Stomach smooth muscle (tissue), 2 donors: ENCODE results near the gene MOB3A.

ENCODE experiments used
- H3K27ac ChIP-seq: one replicate; pipeline ENCODE4 v1.7.0; 2013; ENCODE audit warnings: mild to moderate bottlenecking, low read length, inconsistent platforms
- H3K27me3 ChIP-seq, 2 donors: one replicate each; pipeline ENCODE4 v1.7.0; 2013; ENCODE audit warnings: low read length in 2 of 2; ENCODE audit not compliant: insufficient read depth in 2 of 2, control insufficient read depth in 1 of 2
- H3K36me3 ChIP-seq, 2 donors: one replicate each; pipeline ENCODE4 v1.7.0; 2013; ENCODE audit warnings: low read length in 2 of 2; ENCODE audit not compliant: control insufficient read depth in 2 of 2, insufficient read depth in 2 of 2
- H3K4me1 ChIP-seq: one replicate; pipeline ENCODE4 v1.7.0; 2013; ENCODE audit warnings: low read length; ENCODE audit not compliant: control insufficient read depth, insufficient read depth
- H3K4me3 ChIP-seq, 2 donors: one replicate each; pipeline ENCODE4 v1.7.0; 2013; ENCODE audit warnings: low read length in 2 of 2
- H3K9ac ChIP-seq, 2 donors: one replicate each; pipeline ENCODE4 v1.7.0; 2013; ENCODE audit warnings: low read length in 2 of 2, mild to moderate bottlenecking in 1 of 2
- H3K9me3 ChIP-seq, 2 donors: one replicate each; pipeline ENCODE4 v1.7.0; 2013; ENCODE audit warnings: low read length in 2 of 2; ENCODE audit not compliant: control insufficient read depth in 2 of 2
- donor health status: healthy.
- donor health status: Pancreatic carcinoma.

MOB3A gene

DNA sequence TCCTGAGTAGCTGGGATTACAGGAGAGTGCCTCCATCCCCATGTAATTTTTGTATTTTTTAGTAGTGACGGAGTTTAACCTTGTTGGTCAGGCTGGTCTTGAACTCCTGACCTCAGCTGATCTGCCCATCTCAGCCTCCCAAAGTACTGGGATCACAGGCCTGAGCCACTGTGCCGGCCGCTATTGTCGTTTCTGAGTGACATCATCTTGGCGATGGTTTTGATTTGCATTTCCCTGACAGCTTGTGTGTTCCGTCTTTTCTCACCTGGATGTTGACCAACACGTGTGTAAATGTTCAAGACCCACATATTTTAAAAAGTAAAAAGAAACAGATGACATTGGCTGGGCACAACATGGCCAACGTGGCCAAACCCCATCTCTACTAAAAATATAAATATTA, 32.3 kb downstream of the MOB3A start:
- Histone ChIP-seq H3K27me3 (no peaks in the 10 kb centered on the region), H3K9ac (no peak overlapping the region), H3K27ac (no peak overlapping the region), H3K9me3 (no peaks in the 10 kb centered on the region), H3K36me3 (no peaks in the 10 kb centered on the region), H3K4me1 (peaks cover 35% of the 10 kb centered on the region), H3K4me3 (no peak overlapping the region)

GRCh38 chr19:2062770-2063169, 33.4 kb downstream of the MOB3A start:
- Histone ChIP-seq H3K27me3 (no peaks in the 10 kb centered on the region), H3K27ac (no peak overlapping the region), H3K36me3 (no peaks in the 10 kb centered on the region), H3K9ac (no peak overlapping the region), H3K4me3 (no peak overlapping the region), H3K9me3 (no peaks in the 10 kb centered on the region), H3K4me1 (peaks cover 38% of the 10 kb centered on the region)

DNA sequence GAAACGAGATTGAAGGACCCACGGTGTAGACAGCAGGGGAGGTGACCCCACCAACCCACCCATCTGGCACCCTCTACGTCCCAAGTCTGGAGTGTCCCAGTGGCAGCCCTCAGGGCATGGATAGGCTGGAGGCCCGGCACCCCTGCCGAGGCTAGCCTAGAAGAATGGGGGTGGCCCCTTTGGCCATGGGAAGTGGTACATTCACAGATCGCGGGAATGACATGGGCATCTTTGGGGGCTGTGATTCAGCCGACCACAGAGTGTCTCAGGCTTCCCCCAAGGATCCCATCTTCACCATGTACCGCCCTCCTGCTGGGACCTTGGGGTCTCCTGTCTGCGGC, 33.8 kb downstream of the MOB3A start:
- Histone ChIP-seq H3K9ac (peak overlapping the region; percentile 81 to 82), H3K27me3 (no peaks in the 10 kb centered on the region), H3K4me3 (peak overlapping the region; percentile 85 to 86), H3K9me3 (no peaks in the 10 kb centered on the region), H3K27ac (no peak overlapping the region), H3K36me3 (no peaks in the 10 kb centered on the region), H3K4me1 (peaks cover 42% of the 10 kb centered on the region)

DNA sequence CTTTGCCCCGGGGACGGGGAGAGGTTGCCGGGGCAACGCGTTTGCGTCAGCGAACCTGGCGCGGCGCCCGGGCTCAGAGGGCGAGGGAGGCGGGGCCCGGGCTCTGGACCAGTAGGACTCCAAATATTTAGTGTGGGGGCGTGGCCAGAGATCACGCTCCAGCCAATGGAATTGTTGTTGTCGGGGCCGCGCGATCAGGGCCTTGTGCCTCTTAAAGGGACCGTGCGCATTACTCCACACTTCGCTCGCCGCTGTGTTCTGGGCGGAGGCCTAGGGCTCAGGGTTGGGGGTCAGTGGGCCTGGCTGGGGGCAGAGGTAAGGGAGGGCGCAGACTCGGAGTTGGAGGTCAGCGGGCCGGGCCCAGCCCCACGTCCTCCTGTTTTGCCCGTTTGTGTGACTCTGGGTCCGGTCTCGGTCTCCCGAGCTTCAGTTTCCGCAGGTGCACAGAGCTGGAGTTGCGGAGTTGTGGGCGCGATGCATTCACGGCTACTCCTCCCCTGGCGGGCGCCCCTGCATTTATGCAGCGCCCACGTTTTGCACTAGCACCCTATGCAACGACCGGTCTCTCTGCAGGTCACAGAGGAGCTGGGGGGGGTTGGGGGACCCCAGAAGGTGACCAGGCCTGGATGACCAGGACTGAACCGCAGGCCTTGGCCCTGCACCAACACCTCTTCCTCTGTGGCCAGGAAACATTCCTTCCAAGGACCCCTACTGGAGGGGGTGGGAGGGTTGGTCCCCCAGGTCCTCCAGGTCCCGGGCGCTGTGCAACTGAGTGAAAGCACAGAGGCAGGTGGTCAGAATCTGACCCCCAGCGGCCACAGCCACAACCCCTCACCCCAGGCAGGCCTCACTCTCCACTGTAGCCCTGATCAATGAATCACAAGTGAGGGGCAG, 34.4 kb downstream of the MOB3A start:
- Histone ChIP-seq H3K9me3 (no peaks in the 10 kb centered on the region), H3K36me3 (no peaks in the 10 kb centered on the region), H3K27ac (peak overlapping the region; percentile 98), H3K4me3 (peak overlapping the region; percentile 85 to 86), H3K4me1 (peaks cover 44% of the 10 kb centered on the region), H3K27me3 (no peaks in the 10 kb centered on the region), H3K9ac (peak overlapping the region; percentile 82 to 94)

- Histone ChIP-seq H3K27me3 (no peaks in the 10 kb centered on the region), H3K4me3 (peak overlapping the region; percentile 73 to 86), H3K4me1 (peaks cover 50% of the 10 kb centered on the region), H3K36me3 (no peaks in the 10 kb centered on the region), H3K27ac (peak overlapping the region; percentile 98), H3K9ac (peak overlapping the region; percentile 90 to 94), H3K9me3 (no peaks in the 10 kb centered on the region)
These were observed 35.1 kb downstream of the MOB3A start for GRCh38 chr19:2060884-2061494.

DNA sequence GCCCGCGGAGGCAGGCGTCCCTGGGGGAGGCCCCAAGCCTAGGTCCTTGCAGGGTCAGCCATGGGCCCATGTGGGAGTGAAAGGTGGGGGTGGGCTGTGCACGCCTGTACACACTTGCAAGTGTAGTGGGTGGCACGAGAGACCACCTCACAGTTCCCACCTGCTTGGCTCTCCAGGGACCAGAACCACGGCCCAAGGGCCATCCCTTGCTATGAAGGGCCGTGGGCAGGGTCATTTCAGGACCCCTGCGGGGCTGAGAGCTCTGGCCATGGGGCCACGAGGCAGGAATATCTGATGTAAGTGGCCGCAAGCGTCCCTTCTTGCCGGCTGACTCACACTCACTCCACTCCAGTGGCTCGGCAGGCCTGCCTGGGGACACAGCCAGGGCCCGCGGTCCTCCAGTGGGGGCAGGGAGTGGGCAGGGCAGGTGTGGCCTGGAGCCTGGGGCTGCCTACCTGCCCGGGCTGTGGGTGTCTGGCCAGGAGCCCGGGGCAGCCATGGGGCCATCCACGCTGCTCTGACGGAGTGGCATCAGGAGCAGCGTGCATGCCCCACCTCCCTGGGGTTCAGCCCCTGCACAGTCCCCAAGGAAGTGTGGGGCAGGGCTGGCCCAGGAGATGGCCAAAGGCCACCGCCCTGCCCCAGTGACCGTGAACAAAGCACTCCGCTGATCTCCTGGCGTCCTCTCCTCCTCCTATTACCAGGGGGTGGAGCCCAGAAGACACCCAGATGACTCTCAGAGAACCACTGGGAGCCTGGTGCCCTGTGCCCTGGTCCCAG, 36.5 kb downstream of the MOB3A start:
- H3K4me1 ChIP-seq: peaks cover 57% of the 10 kb centered on the region
- peak overlapping the region; percentile 7 to 86 for H3K4me3 ChIP-seq
- no peaks in the 10 kb centered on the region for H3K9me3 ChIP-seq
- H3K9ac ChIP-seq: peak overlapping the region; percentile 51 to 94
- no peaks in the 10 kb centered on the region for H3K27me3 ChIP-seq
- peak overlapping the region; percentile 98 for H3K27ac ChIP-seq
- H3K36me3 ChIP-seq: no peaks in the 10 kb centered on the region

DNA sequence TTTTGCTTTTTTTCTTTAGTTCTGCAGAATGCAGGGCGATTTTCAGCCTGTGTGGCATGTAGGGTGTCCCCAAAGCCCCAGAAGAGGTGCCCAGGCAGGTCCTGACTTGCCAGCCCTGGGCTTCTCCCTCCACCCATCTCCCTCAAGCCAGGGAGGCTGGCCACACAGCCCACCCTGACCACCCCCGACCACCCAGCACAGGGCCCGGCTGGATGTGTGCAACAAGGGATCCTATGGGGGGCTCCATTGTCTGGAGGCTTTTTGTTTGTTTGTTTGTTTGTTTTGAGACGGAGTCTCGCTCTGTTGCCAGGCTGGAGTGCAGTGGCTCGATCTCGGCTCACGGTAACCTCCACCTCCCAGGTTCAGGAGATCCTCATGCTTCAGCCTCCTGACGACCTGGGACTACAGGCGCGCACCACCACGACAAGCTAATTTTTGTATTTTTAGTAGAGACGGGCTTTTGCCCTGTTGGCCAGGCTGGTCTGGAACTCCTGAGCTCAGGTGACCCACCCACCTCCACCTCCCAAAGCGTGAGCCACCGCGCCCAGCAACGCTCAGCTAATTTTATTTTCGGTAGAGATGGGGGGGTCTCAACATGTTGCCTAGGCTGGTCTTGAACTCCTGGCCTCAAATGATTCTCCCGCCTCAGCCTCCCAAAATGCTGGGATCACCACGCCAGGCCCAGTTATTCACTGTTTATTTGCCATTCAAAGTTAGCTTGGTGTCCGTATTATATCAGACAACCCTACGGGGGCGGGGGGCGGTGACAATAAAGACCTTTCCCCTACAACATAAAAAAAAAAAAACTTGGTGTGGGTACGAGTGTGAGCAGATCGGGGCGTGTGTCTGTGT, 37.3 kb downstream of the MOB3A start:
- H3K27ac ChIP-seq: peak overlapping the region; percentile 98
- H3K27me3 ChIP-seq: no peaks in the 10 kb centered on the region
- no peak overlapping the region for H3K9ac ChIP-seq
- no peaks in the 10 kb centered on the region for H3K9me3 ChIP-seq
- H3K4me3 ChIP-seq: no peak overlapping the region
- H3K36me3 ChIP-seq: no peaks in the 10 kb centered on the region
- peaks cover 62% of the 10 kb centered on the region for H3K4me1 ChIP-seq

DNA sequence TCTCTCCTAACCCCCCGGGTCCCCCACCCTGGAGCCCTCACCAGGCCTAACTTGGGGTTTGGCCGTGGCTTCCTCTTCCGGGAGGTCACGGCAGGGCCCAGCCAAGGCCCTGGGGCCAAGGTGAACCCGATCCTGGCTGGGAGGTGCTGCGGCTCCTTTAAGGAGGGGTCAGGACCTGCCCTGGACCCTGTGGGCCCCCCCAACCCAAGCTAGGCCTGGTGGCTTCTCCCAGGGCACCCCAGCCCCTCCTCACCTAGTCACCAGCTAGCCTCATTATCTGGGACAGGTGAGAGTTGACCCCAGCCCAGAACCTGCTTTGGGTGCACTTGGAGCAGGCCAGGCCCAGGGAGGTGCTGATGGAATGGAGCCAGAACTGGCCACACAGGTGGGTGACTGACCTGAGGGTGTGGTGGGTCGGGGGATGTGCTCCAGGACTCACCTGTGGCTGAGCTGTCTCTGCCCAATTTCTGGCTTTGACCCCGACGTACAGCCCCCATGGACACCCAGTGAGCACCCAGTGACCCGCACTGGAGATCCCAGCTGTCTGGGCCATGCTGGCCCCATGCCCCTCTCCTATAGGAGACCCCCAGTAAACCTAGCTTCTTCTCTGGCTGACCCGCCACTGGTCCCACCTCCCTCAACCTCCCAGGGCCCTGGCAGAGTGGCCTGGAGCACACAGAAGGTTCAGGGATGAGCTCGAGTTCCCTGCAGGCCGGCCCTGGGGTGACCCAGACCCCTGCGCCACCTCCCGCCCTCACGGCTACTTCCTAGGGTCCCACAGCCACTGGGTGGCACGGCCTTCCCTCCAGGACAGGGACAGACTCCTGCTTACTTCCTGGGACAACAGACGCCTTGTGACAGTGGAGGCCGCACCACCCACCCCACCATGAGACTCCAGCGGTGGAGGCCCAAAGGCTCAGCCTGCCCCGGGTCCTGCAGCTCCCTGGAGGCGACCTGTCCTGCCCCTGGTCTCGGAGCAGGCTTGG, 38.3 kb downstream of the MOB3A start:
- Histone ChIP-seq H3K4me1 (peaks cover 64% of the 10 kb centered on the region), H3K36me3 (no peaks in the 10 kb centered on the region), H3K27me3 (no peaks in the 10 kb centered on the region), H3K9ac (no peak overlapping the region), H3K9me3 (no peaks in the 10 kb centered on the region), H3K4me3 (no peak overlapping the region), H3K27ac (peak overlapping the region; percentile 53)

DNA sequence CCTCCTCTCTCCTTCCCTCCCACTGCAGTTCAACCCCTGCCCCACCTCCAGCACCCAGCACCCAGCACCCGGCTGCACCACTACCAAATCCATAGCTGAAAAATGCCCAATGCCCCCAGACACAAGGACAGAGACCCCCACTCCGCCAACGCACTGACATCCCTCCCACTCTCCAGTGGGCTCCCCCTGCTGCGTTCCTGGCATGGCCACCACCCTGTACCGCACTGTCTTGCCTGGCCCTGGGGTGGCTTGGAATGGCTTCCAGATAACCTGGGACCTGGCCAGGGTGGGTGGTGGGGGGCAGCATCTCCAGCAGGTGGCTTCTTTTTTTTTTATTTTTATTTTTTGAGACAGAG, 39.3 kb downstream of the MOB3A start:
- H3K4me1 ChIP-seq: peaks cover 63% of the 10 kb centered on the region
- peak overlapping the region; percentile 53 for H3K27ac ChIP-seq
- H3K4me3 ChIP-seq: no peak overlapping the region
- H3K36me3 ChIP-seq: no peaks in the 10 kb centered on the region
- H3K9me3 ChIP-seq: no peaks in the 10 kb centered on the region
- no peaks in the 10 kb centered on the region for H3K27me3 ChIP-seq
- H3K9ac ChIP-seq: no peak overlapping the region
